ENCODE data around the gene EZH2.

EZH2 gene

DNA sequence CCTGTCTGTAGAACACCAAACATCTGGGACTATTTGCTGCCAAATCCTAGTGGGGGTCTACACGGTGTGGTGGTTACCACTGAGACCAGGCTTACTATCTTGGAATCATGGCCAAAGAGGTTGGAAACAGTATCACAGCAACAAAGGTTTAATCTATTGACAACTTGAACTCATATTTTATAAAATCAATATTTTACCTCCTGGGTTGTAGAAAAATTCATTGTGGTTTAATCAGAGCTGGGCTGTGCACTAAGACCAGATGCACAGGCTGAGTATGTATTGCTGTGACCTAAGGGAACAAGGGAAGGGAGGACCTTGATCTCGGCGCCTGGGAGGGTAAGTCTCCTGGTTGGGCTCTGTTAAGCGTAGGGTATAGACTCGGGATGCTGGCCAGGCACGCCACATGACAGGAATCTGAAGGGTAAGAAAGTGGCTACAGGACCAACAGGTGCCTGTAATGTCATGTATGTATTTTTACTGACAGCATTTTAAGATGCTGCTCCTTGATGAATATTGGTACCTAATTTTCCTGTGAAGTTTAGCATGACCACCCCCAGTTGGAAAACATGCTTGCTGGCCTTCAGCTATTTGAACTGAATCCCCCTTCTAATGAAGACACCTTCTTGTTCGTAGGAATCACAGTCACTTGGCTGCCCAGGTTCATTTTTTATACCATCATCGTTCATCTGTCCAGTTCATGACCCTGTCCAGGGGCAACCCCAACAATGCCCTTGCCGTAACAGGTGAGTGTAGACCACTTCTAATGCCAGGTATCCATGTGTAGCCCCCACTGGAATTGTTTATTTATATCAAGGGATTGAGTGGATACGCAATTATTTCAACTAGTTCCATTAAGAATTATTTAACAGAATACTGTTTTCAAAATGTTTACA lies 79.5 kb downstream of the EZH2 start:
- no peak for DNase-seq

DNA sequence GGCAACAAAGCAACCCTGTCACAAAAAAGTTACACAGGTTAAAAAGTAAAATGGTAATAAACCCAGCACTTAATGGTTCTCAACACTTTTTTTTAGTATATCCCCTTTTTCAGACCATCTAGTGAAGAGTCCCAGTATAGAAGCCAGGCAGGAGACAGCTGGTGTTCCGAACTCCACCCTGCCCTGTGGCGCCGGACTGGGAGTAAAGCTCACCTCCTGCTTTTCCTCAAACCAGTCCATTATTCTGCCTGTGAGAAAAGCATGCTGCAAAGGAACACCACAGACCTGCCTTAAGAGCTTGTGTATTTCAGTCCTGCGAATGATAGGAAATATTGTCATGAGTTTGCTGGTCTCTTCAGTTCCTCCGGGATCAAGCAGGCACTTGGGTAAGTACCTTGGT lies 81.0 kb downstream of the EZH2 start:
- DNase-seq: no peak

DNA sequence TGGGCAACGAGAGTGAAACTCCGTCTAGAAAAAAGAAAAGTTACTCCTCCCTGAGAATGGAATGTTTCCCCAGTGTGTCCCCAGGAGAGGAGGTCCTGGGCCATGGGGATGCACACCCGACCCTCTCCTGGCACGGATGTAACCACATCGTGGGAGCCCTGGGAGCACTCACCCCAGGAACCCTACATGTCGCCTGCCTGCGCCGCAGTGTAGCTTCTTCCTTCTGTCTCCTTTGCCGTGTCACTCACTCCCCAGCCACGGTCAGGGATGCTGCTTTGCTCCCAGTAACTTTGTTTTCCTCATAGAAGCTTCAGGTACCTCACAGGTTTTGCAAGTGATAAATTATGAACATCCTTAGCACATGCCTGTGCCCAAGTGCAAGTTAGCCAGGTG lies 82.0 kb downstream of the EZH2 start:
- DNase-seq: no peak

DNA sequence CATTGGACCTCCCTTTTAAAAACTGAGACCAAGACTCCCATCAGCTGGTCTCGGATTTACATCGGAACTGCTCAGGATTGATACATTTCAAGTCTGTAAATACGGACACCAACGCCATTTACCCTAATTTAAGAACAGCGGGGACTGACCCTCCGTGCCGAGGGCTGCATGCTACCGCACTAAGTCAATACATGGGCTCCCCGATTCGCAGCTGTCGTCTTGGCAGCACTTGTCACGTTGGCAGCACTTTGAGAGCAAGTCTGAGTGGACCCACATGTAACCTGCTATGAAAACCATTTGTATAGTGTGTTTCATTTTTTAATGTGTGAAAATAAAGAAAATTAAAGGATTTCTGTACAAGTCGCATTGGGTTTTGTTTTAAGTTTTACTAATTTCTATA lies 83.4 kb downstream of the EZH2 start:
- no peak for DNase-seq

DNA sequence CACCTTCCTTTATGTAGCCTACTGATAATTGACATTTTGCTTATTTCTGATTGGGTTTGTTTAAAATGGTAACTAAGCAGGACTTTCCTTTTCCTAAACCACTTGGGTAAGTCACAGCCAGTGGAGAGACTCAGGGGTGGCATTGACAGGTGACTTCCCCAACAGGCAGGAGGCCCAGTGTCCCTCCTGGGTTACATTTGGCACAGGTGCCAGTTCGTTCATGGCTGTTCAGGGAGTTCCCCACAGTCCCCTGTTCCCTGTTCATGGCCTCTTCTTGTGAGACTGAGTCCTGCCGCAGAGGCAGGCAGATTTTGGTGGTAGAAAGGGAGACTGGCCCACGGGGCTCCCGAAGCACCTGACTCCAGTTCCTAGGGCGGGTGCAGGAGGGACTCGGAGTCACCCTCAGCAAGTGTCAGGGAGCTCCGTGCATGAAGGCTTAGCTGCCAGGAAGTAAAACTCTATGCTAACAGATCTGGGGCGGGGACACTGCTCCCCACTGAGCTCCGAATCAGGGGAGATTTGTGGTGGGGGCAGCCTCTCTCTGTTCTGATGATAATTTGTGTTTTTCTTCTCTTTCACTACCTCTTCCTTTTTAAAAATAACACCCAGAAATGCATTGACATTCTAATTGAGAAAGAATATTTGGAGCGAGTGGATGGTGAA lies 84.1 kb downstream of the EZH2 start:
- DNase-seq: no peak

DNA sequence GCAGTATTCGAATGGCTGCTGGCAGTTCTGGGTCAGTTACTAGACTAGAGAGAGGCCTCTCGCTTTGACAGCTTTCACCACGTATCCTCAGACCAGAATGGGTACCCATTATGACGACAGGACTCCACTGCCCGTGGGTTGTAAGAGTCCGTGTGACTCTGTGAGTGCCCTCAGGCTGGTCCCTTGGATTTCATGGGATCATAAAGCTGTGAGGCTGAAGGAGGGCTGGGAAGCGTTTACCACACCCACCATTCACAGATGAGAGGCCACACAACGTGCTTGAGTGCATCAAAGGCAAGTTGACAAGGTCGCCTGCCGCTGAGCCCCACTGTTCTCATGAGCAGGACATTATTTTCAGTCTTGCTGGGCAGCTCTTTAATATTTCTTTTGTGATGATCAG lies 87.2 kb downstream of the EZH2 start:
- DNase-seq: no peak

GRCh38 chr7:148794476-148794875 lies 89.6 kb downstream of the EZH2 start:
- no peak for DNase-seq

DNA sequence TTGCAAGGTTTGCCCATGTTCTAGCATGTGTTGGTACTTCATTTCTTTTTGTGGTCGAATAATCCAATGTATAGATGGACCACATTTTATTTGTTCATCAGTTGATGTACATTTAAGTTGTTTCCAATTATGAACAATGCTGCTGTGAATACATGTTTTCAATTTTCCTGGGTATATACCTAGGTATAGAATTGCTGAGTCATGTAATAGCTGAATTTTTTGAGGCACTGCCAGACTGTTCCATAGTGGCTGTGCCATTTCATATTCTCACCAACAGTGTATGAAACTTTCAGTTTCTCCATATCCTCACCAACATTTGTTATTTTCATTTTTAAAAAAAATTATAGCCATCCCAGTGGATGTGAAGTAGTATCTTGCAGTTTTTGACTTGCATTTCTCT lies 90.5 kb downstream of the EZH2 start:
- no peak for DNase-seq

DNA sequence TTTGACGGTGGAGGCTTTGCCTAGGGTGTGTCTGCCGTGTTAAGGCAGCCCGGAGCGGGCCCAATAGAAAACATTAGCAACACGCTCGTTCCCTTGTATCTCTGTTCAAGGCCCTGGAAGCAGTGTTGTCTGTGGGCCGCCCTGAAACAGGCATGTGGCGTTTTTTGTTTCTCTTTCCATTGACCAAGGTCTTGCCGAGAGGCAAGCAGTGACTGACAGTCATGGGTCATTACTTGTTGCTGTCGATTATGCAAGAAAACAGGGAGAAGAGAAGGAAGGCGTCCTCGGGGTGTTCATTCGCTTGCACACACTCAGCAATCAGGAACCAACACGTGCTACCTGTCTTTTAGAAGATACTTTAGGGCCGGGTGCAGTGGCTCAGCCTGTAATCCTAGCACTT lies 92.5 kb downstream of the EZH2 start:
- no peak for DNase-seq

DNA sequence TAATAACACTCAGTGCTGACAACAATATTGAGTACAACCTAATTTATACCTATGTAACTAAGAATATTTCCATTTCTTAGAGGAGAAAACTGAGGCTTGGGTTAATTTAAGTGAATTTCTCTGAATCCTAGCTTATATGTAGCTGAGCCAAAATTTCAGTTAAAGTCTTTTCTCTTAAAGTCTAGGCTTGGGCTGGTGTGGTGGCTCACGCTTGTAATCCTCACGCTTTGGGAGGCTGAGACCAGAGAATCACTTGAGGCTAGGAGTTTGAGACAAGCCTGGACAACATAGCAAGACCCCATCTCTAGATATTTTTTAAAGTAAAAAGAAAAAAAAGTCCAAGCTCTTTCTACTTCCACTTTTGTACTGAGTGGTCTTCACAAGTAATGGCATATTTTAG lies 93.2 kb downstream of the EZH2 start:
- DNase-seq: no peak

- no peak for DNase-seq
Observed at GRCh38 chr7:148790131-148790726, 93.9 kb downstream of the EZH2 start.

- no peak for DNase-seq
Observed at GRCh38 chr7:148789220-148789619, 94.9 kb downstream of the EZH2 start.

GRCh38 chr7:148787571-148788295 lies 96.4 kb downstream of the EZH2 start:
- DNase-seq: no peak

GRCh38 chr7:148783801-148784527 lies 100.1 kb downstream of the EZH2 start:
- DNase-seq: no peak

DNA sequence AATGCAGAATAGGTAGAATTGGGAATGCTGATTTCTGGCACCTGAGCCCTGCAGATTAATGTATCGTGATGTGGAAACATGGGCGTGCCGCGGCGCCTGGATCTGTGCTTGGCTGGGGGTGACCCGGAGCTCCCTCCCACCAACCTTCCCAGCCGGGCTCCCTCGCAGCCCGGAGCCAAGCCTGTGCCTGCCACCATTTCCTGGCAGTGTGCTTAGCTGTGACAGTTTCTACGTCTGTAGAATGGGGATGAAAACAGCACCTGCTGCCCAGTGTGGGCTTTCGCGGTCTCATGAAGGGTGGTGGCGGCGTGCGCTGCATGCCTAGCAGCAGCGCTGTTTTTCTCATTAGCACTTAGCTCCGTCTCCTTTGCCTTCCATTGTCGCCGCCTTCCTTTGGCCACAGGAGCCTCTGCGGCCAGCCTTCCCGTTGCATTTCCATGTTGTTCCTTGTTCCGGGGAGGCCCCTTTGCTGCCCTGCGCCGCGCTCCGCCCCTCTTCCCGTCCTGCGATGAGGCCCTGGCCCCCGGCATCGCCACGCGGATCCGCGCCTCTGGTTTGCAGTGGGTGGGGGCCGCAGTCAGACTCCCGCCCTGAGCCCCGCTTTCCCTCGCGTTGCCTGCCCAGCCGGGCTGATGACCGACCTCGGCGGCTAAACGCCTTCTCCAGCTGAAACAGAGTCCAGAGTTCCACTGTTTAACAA lies 101.2 kb downstream of the EZH2 start:
- no peak for DNase-seq

- DNase-seq: no peak
Observed at GRCh38 chr7:148774471-148774870, 109.6 kb downstream of the EZH2 start.

GRCh38 chr7:148773334-148773733 lies 110.8 kb downstream of the EZH2 start:
- peak; percentile 38 for DNase-seq

DNA sequence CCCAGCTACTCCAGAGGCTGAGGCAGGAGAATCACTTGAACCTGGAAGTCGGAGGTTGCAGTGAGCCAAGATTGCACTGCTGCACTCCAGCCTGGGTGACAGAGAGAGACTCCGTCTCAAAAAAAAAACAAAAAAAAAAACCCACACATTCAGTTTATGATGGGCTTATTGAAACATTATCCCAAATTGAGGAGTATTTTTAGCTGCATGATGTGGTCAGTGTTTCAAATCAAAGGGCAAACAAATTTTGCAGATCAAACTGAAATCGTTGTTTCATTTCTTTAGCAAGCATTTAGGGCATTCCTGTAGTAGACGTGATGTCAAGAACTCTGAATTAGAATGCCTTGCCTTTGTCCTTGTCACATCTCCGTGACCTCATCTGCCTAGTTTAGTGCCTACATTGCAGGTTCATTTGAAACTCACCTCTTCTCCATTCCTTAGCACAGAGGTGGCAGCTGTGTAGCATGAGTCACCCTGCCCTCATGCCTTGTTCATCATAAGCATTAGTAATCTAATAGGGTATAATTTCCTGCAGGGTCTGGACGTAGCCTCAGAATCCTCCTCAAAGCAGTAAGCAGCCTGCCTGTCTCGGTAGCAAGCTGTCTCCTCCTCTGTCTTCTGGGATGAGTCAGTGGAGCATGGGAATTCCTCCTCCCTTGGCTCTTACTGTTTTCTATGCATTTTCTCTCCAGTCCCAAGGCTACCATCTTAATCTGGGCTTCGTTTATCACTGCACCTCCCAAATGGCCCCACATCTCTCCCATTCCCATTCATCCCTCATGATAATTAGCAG lies 111.6 kb downstream of the EZH2 start:
- peak; percentile 67 for DNase-seq

DNA sequence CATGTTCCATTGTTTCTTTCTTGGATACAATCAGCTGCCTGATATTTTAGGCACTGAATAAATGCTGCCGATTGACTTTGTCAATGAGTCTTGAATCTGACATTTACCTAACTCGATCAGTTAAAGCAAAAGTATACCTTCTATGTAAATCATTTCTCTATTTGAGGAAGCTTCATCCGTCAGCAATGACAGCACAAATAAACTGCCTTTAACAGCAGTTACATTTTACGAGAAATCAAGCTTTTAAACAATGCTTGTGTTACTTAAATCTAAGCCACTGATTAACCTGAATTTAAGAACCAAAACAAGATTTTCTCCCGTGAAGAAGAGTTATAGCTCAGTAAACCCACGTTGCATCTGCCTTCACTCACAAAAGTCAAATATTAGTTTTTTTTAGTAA lies 114.1 kb downstream of the EZH2 start:
- no peak for DNase-seq

DNA sequence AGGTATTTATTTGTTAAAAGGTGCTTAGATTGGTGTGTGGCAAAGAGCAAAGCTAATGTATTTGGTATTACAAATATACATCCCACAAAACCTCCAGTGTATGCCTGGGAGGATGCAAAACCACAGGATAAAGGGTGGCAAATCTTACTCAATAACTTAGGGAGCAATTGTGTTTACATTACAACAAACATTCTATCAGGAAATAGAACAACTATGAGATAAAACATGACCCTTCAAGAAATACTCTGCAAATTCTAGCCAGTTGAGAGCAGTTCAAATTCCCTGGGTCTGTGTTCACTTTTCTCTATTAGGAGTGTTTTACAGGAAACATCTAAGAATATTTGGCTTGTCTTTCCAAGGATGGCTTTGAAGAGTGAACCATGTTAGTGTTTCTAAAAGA lies 120.5 kb downstream of the EZH2 start:
- DNase-seq: no peak

All from stimulated activated CD4-positive, alpha-beta T cell treated with anti-CD3 and anti-CD28 coated beads, Interleukin-1b, Interleukin-23, amount 100 ng/mL, for 48 hours (primary cell).